ENCODE data around the gene PHF1. TPM values are rescaled to one million over a fixed set of nuclear protein-coding genes. Genes with fewer than 3 reads are reported as not detected.

PHF1 gene
- total and polyA plus RNA-seq, 2 of the 13 experiments (the other 11 are each of a cell fraction or from before 2014, with no cell fraction given): 25.4 to 61.9 TPM

- TF ChIP-seq CTCF (CRISPR knock-in tag; IDR thresholded peaks at IDR 0.05) (peak; percentile 34; the same call in 1 of the 2 replicates), ZNF460 (CRISPR knock-in tag; IDR thresholded peaks at IDR 0.05; ENCODE audit: borderline replicate concordance) (no peak), KLF6 (CRISPR knock-in tag; IDR thresholded peaks at IDR 0.05) (no peak), KLF12 (CRISPR knock-in tag; IDR thresholded peaks at IDR 0.05; ENCODE audit: borderline replicate concordance) (no peak), SRSF9 (IDR thresholded peaks at IDR 0.05; ENCODE audit: borderline replicate concordance, insufficient read depth, low read depth, low read length, poor library complexity, severe bottlenecking) (no peak), SNRNP70 (IDR thresholded peaks at IDR 0.05; ENCODE audit: low read depth, low read length) (no peak), ZFX (CRISPR knock-in tag; IDR thresholded peaks at IDR 0.05; ENCODE audit: low read depth) (peak; percentile 37; the same call in 1 of the 2 replicates), ZNF44 (CRISPR knock-in tag; IDR thresholded peaks at IDR 0.05) (no peak), TRIM24 (CRISPR knock-in tag; IDR thresholded peaks at IDR 0.05) (no peak), ATF2 (CRISPR knock-in tag; IDR thresholded peaks at IDR 0.05) (no peak), ZNF816 (CRISPR knock-in tag; IDR thresholded peaks at IDR 0.05; ENCODE audit: borderline replicate concordance) (0 out of 2 replicates have a peak, but pooled peaks have one; percentile 46), FLYWCH1 (CRISPR knock-in tag; IDR thresholded peaks at IDR 0.05) (no peak), THYN1 (CRISPR knock-in tag; IDR thresholded peaks at IDR 0.05; ENCODE audit: borderline replicate concordance, low read depth) (0 out of 2 replicates have a peak, but pooled peaks have one; percentile 15), ZNF772 (CRISPR knock-in tag; IDR thresholded peaks at IDR 0.05) (no peak; the same call in 1 of the 2 replicates), ZNF883 (CRISPR knock-in tag; IDR thresholded peaks at IDR 0.05; ENCODE audit: not compliant biosample characterization) (no peak), ZNF296 (CRISPR knock-in tag; conservative IDR thresholded peaks at IDR 0.05) (no peak), DPF2 (CRISPR knock-in tag; IDR thresholded peaks at IDR 0.05; ENCODE audit: borderline replicate concordance, low read depth) (no peak), SRSF1 (optimal IDR thresholded peaks at IDR 0.05; ENCODE audit: low read depth, low read length) (no peak), GRHL1 (CRISPR knock-in tag; conservative IDR thresholded peaks at IDR 0.05) (no peak), ATRX (CRISPR knock-in tag; IDR thresholded peaks at IDR 0.05; ENCODE audit: borderline replicate concordance) (no peak), EZH2 (conservative IDR thresholded peaks at IDR 0.05; ENCODE audit: low read depth, low read length) (no peak), MXD1 (CRISPR knock-in tag; IDR thresholded peaks at IDR 0.05) (no peak), ZNF337 (CRISPR knock-in tag; IDR thresholded peaks at IDR 0.05; ENCODE audit: borderline replicate concordance, low read depth) (no peak), ZNF878 (CRISPR knock-in tag; IDR thresholded peaks at IDR 0.05) (no peak)
These were observed at the start of gene PHF1 (continued) for GRCh38 chr6:33410711-33411631.
